Stimulated activated CD4-positive, alpha-beta T cell treated with anti-CD3 and anti-CD28 coated beads, Interleukin-1b, Interleukin-23, amount 100 ng/mL, for 4 hours (primary cell): ENCODE data around the gene GALNT18.

Experiments used
- DNase-seq, 2 donors: peaks; one replicate each; pipeline ENCODE4 v3.0.0-alpha.2; 2020; ENCODE audit warnings: low read depth in 2 of 2

The GALNT18 gene

GRCh38 chr11:11436715-11437313, 185.0 kb downstream of the GALNT18 start:
- no peak for DNase-seq

GRCh38 chr11:11435635-11436034, 186.2 kb downstream of the GALNT18 start:
- DNase-seq = no peak

- DNase-seq = no peak
Observed at GRCh38 chr11:11433960-11434359, 187.8 kb downstream of the GALNT18 start.

- no peak for DNase-seq
Observed at GRCh38 chr11:11432621-11433319, 189.0 kb downstream of the GALNT18 start.

GRCh38 chr11:11430431-11430830, 191.4 kb downstream of the GALNT18 start:
- no peak for DNase-seq

GRCh38 chr11:11428714-11429113, 193.1 kb downstream of the GALNT18 start:
- DNase-seq = no peak

GRCh38 chr11:11427542-11427941, 194.3 kb downstream of the GALNT18 start:
- DNase-seq = no peak

- DNase-seq = no peak
Observed at GRCh38 chr11:11427140-11427539, 194.7 kb downstream of the GALNT18 start.

- DNase-seq = no peak
Observed at GRCh38 chr11:11426226-11426952, 195.4 kb downstream of the GALNT18 start.

- no peak for DNase-seq
Observed at GRCh38 chr11:11425806-11426205, 196.0 kb downstream of the GALNT18 start.

GRCh38 chr11:11424688-11425087, 197.1 kb downstream of the GALNT18 start:
- DNase-seq = no peak

GRCh38 chr11:11422411-11423128, 199.2 kb downstream of the GALNT18 start:
- DNase-seq = no peak

- no peak for DNase-seq
Observed at GRCh38 chr11:11421509-11421908, 200.3 kb downstream of the GALNT18 start.

GRCh38 chr11:11420899-11421285, 200.9 kb downstream of the GALNT18 start:
- no peak for DNase-seq

- DNase-seq = no peak
Observed at GRCh38 chr11:11420191-11420898, 201.5 kb downstream of the GALNT18 start.

- DNase-seq = no peak
Observed at GRCh38 chr11:11419747-11420146, 202.1 kb downstream of the GALNT18 start.

- DNase-seq = no peak
Observed at GRCh38 chr11:11416917-11417316, 204.9 kb downstream of the GALNT18 start.

GRCh38 chr11:11416502-11416901, 205.3 kb downstream of the GALNT18 start:
- DNase-seq = no peak

- no peak for DNase-seq
Observed at GRCh38 chr11:11415901-11416300, 205.9 kb downstream of the GALNT18 start.

GRCh38 chr11:11414996-11415395, 206.8 kb downstream of the GALNT18 start:
- DNase-seq = no peak

GRCh38 chr11:11413776-11414175, 208.0 kb downstream of the GALNT18 start:
- no peak for DNase-seq
